MCF 10A (cell line): ENCODE measurements around the gene FNTB. TPM values are rescaled to one million over a fixed set of nuclear protein-coding genes. Genes with fewer than 3 reads are reported as not detected.

Source experiments
- BruUV-seq: library from RNA; stranded (reverse); fragments of 400-500 nt; replicated peaks from 2 replicates; lab custom pipeline; 2021; lab: Mats Ljungman, UMichigan
- CTCF ChIA-PET: fragments of 300-600 bp; sonication (Branson Sonifier 250); formaldehyde crosslinking; extraction: SDS; loops from one replicate; lab custom pipeline; 2021; ENCODE audit warnings: antibody characterized with exemption, inconsistent platforms; lab: Yijun Ruan, JAX
- POLR2A ChIA-PET: fragments of 300-600, 350-650 bp; sonication (Branson Sonifier 250); formaldehyde crosslinking; extraction: SDS; loops from one replicate; lab custom pipeline; 2020; ENCODE audit warnings: antibody characterized with exemption, inconsistent platforms; lab: Yijun Ruan, JAX
- DNase-seq: peaks from one replicate; pipeline ENCODE4 v3.0.0-alpha.2; 2018; ENCODE audit not compliant: unreplicated experiment
- H3K27ac Mint-ChIP-seq: one replicate; pipeline ENCODE4 v1.8.0; 2022; ENCODE audit warnings: mild to moderate bottlenecking, low read depth, mixed read lengths; ENCODE audit not compliant: unreplicated experiment
- H3K27me3 Mint-ChIP-seq: one replicate; pipeline ENCODE4 v1.8.0; 2022; ENCODE audit warnings: mixed read lengths; ENCODE audit not compliant: insufficient read depth, unreplicated experiment
- H3K36me3 Mint-ChIP-seq: one replicate; pipeline ENCODE4 v1.8.0; 2022; ENCODE audit warnings: mild to moderate bottlenecking, moderate library complexity, mixed read lengths; ENCODE audit not compliant: insufficient read depth, unreplicated experiment
- H3K4me1 Mint-ChIP-seq: one replicate; pipeline ENCODE4 v1.8.0; 2022; ENCODE audit warnings: mixed read lengths; ENCODE audit not compliant: insufficient read depth, unreplicated experiment
- H3K4me3 Mint-ChIP-seq: one replicate; pipeline ENCODE4 v1.8.0; 2022; ENCODE audit warnings: mild to moderate bottlenecking, moderate library complexity, mixed read lengths; ENCODE audit not compliant: unreplicated experiment
- H3K9me3 Mint-ChIP-seq: one replicate; pipeline ENCODE4 v1.8.0; 2022; ENCODE audit warnings: mixed read lengths; ENCODE audit not compliant: unreplicated experiment
- CTCF ChIP-seq: fragments of 200-600 bp; IDR thresholded peaks from one replicate; pipeline ENCODE4 v1.8.0; 2022; ENCODE audit warnings: antibody characterized with exemption, mild to moderate bottlenecking; ENCODE audit not compliant: unreplicated experiment
- intact Hi-C: fragments of 100-400 bp; cut with micrococcal nuclease; formaldehyde crosslinking; loops from 2 replicates; pipeline ENCODE4 v1.14.1; 2022
- total RNA-seq: library from RNA; stranded (reverse); gene quantifications from 2 replicates; pipeline ENCODE4 v1.2.3, GENCODE V29; 2022

Gene FNTB
- total RNA-seq, 1 experiment from 2014 or later = 12.2 TPM

- peaks cover 5% of the 10 kb centered on the region for H3K36me3 Mint-ChIP-seq
- H3K4me3 Mint-ChIP-seq = no peak overlapping the region
- H3K4me1 Mint-ChIP-seq = no peaks in the 10 kb centered on the region
- intact Hi-C loops = no loop called here
- H3K27me3 Mint-ChIP-seq = no peaks in the 10 kb centered on the region
- DNase-seq = no peak
- H3K27ac Mint-ChIP-seq = no peak overlapping the region
- CTCF ChIA-PET = interaction anchor here (0.6 kb wide), 3 partner anchors 33 to 1003 kb away, joined by 3 to 5 read pairs (median 3); no protein-coding TSS in a partner anchor
- TF ChIP-seq CTCF = no peak
- no TSS peak for BruUV-seq
- POLR2A ChIA-PET = interaction anchor here (0.7 to 1.2 kb wide), 2 partner anchors 9 to 24 kb away, joined by 3 to 4 read pairs; no protein-coding TSS in a partner anchor
- no peaks in the 10 kb centered on the region for H3K9me3 Mint-ChIP-seq
Measured at GRCh38 chr14:64952598-64953309, 33.9 kb upstream of the FNTB start.

- peaks cover 5% of the 10 kb centered on the region for H3K36me3 Mint-ChIP-seq
- intact Hi-C loops = no loop called here
- H3K27ac Mint-ChIP-seq = no peak overlapping the region
- ChIA-PET POLR2A (interaction anchor here (0.7 to 1.2 kb wide), 2 partner anchors 10 to 23 kb away, joined by 3 to 4 read pairs; no protein-coding TSS in a partner anchor), CTCF (interaction anchor here (0.6 kb wide), 2 partner anchors 601 to 1003 kb away, joined by 3 to 5 read pairs; no protein-coding TSS in a partner anchor)
- DNase-seq = no peak
- no peaks in the 10 kb centered on the region for H3K27me3 Mint-ChIP-seq
- BruUV-seq = no TSS peak
- no peak for TF ChIP-seq CTCF
- no peaks in the 10 kb centered on the region for H3K9me3 Mint-ChIP-seq
- no peaks in the 10 kb centered on the region for H3K4me1 Mint-ChIP-seq
- H3K4me3 Mint-ChIP-seq = no peak overlapping the region
Measured at GRCh38 chr14:64953310-64953654, 33.4 kb upstream of the FNTB start.

GRCh38 chr14:64953661-64954060, 33.0 kb upstream of the FNTB start:
- no peak overlapping the region for H3K4me3 Mint-ChIP-seq
- peaks cover 5% of the 10 kb centered on the region for H3K36me3 Mint-ChIP-seq
- BruUV-seq = no TSS peak
- ChIA-PET POLR2A (interaction anchor here (0.6 to 1.2 kb wide), 2 partner anchors 10 to 76 kb away, joined by 3 read pairs; no protein-coding TSS in a partner anchor), CTCF (interaction anchor here (0.6 kb wide), 2 partner anchors 600 to 1002 kb away, joined by 3 to 5 read pairs; no protein-coding TSS in a partner anchor)
- H3K27me3 Mint-ChIP-seq = no peaks in the 10 kb centered on the region
- DNase-seq = no peak
- H3K4me1 Mint-ChIP-seq = no peaks in the 10 kb centered on the region
- TF ChIP-seq CTCF = no peak
- no peak overlapping the region for H3K27ac Mint-ChIP-seq
- intact Hi-C loops = no loop called here
- H3K9me3 Mint-ChIP-seq = no peaks in the 10 kb centered on the region

GRCh38 chr14:64954491-64955240, 32.0 kb upstream of the FNTB start:
- H3K4me1 Mint-ChIP-seq = no peaks in the 10 kb centered on the region
- H3K9me3 Mint-ChIP-seq = no peaks in the 10 kb centered on the region
- TF ChIP-seq CTCF = no peak
- intact Hi-C loops = no loop called here
- H3K27me3 Mint-ChIP-seq = no peaks in the 10 kb centered on the region
- DNase-seq = no peak
- CTCF ChIA-PET = no interaction called here
- no peak overlapping the region for H3K4me3 Mint-ChIP-seq
- POLR2A ChIA-PET = interaction anchor here (1.2 kb wide), 1 partner anchor 11 kb away, joined by 3 read pairs; no protein-coding TSS in a partner anchor
- H3K27ac Mint-ChIP-seq = no peak overlapping the region
- no TSS peak for BruUV-seq
- H3K36me3 Mint-ChIP-seq = peaks cover 5% of the 10 kb centered on the region
